H1 (cell line): ENCODE data around the gene ATL3. TPM values are rescaled to one million over a fixed set of nuclear protein-coding genes. Genes with fewer than 3 reads are reported as not detected.

Source experiments
- ASH2L ChIP-seq: fragments of 200-600, 300-600 bp; sonication (generic); IDR thresholded peaks from one replicate; pipeline ENCODE4 v1.7.1; 2017; ENCODE audit warnings: low read length
- RAD21 ChIP-seq, 2 experiments: IDR thresholded peaks in 1 of 2; conservative IDR thresholded peaks in 1 of 2; 2 replicates each; pipeline ENCODE4 v1.6.1; 2011; ENCODE audit warnings: low read depth in 2 of 2, low read length in 2 of 2, improper control_type of control experiment in 1 of 2, inconsistent platforms in 1 of 2, mild to moderate bottlenecking in 1 of 2, moderate library complexity in 1 of 2
- polyA plus RNA-seq, 7 experiments: library from polyadenylated mRNA; depleted of rRNA in 3 of 7; stranded (reverse) in 5 of 7; unstranded in 2 of 7; fragments of >200 nt in 5 of 7; fragments of 200-250 nt in 2 of 7; gene quantifications; 1 replicate in 5 of 7; 2 replicates in 1 of 7; 4 replicates in 1 of 7; pipeline versions ENCODE4 v1.2.1 to v1.2.3, GENCODE V29; 2011 to 2013; ENCODE audit warnings: missing spikeins in 2 of 7, mixed read lengths in 2 of 7
- total RNA-seq: library from RNA; stranded (reverse); fragmentation: NEBNext Ultra II Directional; extraction: Animal tissue kit (Norgen Biotek cat#: 25700); gene quantifications from 2 replicates; pipeline ENCODE4 v1.2.1, GENCODE V29; 2021
- TF ChIP-seq, protein P1 (sequence below), 3 experiments: IDR thresholded peaks; 1 replicate in 2 of 3; 2 replicates in 1 of 3; pipeline versions ENCODE4 v1.5.1 to v1.6.1; 2011; ENCODE audit warnings: low read length in 3 of 3, mild to moderate bottlenecking in 3 of 3, inconsistent platforms in 2 of 3, low read depth in 1 of 3, moderate library complexity in 1 of 3; ENCODE audit not compliant: insufficient read depth in 1 of 3; ENCODE audit errors: control extremely low read depth in 1 of 3

Gene ATL3
- total and polyA plus RNA-seq, 2 of the 8 experiments (the other 6 are each of a cell fraction or from before 2014, with no cell fraction given), result 7.8 to 24.5 TPM

DNA sequence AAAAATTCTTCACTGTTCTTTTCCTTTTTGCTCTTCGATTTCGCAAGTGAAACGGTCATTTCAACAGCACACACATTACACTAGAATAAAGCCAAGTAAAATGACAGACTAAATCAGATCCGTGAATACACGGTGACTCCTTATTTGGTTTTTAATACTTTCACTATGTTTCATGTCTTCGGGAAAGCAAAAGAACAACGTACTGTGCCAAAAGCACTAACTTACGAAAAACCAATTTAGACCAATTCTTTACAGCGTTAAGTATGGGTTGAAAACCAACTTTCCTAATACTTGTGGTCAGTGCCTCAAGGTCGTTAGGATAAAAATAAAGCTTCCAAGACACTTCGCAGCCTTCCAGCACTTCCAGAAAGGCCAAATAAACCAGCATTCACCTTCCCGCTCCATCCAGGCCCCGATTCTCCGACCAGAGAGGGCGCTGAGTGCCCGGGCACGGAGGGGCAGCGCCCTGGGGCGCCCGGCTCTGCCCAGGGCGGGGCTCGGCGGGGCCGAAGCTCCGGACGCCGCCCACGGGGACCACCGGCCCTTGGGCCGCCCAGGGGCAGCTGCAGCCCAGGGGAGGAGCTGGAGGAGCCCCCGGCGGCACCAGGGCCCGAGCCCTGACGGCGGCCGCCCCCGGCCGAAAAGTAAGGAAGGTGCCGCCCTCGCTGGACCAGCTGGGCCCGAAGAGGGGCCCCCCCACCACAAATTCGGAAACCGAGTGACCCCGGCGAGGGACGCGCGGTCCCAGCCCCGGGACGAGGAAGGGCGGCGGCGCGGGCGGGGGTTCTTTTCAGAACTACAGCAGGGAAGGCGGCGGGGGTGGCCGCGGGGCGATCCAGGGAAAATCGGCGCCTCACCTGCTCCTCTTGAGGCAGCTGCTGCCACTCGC, 499 bp downstream of the ATL3 start (continued):
- TF ChIP-seq, protein P1, sequence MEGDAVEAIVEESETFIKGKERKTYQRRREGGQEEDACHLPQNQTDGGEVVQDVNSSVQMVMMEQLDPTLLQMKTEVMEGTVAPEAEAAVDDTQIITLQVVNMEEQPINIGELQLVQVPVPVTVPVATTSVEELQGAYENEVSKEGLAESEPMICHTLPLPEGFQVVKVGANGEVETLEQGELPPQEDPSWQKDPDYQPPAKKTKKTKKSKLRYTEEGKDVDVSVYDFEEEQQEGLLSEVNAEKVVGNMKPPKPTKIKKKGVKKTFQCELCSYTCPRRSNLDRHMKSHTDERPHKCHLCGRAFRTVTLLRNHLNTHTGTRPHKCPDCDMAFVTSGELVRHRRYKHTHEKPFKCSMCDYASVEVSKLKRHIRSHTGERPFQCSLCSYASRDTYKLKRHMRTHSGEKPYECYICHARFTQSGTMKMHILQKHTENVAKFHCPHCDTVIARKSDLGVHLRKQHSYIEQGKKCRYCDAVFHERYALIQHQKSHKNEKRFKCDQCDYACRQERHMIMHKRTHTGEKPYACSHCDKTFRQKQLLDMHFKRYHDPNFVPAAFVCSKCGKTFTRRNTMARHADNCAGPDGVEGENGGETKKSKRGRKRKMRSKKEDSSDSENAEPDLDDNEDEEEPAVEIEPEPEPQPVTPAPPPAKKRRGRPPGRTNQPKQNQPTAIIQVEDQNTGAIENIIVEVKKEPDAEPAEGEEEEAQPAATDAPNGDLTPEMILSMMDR (IDR thresholded peaks at IDR 0.05; ENCODE audit: control extremely low read depth in 1 of 3, insufficient read depth in 1 of 3, low read depth in 1 of 3, low read length in 3 of 3), result peak; percentile 56 to 59 (median 59)
- TF ChIP-seq RAD21 (IDR thresholded peaks at IDR 0.05 in 1 of 2, conservative IDR thresholded peaks at IDR 0.05 in 1 of 2; ENCODE audit: low read depth in 2 of 2, low read length in 2 of 2) (peak; percentile 57 to 75), ASH2L (peak; percentile 60)
